ENCODE measurements around the gene PSTPIP2. TPM values are rescaled to one million over a fixed set of nuclear protein-coding genes. Genes with fewer than 3 reads are reported as not detected.

PSTPIP2 gene
- total RNA-seq, 1 experiment from 2014 or later: 1.9 TPM

DNA sequence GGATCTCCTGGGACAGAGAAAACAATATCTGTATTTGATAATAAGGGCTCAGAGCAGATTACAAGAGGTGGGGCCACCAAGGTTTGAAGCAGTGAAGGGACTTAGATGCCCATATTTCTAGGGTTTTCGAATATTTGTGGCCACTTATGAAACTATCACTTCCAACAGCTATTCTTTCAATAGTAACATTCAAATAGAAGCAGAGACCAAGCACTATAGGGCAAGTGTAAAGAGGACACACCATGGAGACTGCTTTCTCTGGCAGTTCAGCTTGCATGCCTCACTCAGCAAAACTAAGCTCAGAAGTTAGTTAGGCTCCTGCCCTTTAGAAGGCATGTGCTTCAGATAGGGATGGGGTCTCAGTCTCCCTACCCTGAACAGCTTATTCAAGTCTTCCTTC is 10.3 kb downstream of the PSTPIP2 start:
- CTCF ChIA-PET: interaction anchor here (1.5 to 1.6 kb wide), 2 partner anchors 12 to 152 kb away, joined by 3 to 10 read pairs; no protein-coding TSS in a partner anchor
- H3K4me1 Mint-ChIP-seq: peaks cover 2% of the 10 kb centered on the region; the same call in 1 of the 2 replicates
- POLR2A ChIA-PET: interaction anchor here (1.2 kb wide), 1 partner anchor 19 kb away, joined by 4 read pairs; no protein-coding TSS in a partner anchor
- no peak for DNase-seq (ENCODE audit: low spot score)
- H3K27ac Mint-ChIP-seq: no peak overlapping the region
- H3K36me3 Mint-ChIP-seq: no peaks in the 10 kb centered on the region
- no peak for ATAC-seq
- no peak overlapping the region for H3K4me3 Mint-ChIP-seq
- no peaks in the 10 kb centered on the region for H3K9me3 Mint-ChIP-seq
- H3K27me3 Mint-ChIP-seq (ENCODE audit: low read depth): no peaks in the 10 kb centered on the region
- TF ChIP-seq, protein P1, sequence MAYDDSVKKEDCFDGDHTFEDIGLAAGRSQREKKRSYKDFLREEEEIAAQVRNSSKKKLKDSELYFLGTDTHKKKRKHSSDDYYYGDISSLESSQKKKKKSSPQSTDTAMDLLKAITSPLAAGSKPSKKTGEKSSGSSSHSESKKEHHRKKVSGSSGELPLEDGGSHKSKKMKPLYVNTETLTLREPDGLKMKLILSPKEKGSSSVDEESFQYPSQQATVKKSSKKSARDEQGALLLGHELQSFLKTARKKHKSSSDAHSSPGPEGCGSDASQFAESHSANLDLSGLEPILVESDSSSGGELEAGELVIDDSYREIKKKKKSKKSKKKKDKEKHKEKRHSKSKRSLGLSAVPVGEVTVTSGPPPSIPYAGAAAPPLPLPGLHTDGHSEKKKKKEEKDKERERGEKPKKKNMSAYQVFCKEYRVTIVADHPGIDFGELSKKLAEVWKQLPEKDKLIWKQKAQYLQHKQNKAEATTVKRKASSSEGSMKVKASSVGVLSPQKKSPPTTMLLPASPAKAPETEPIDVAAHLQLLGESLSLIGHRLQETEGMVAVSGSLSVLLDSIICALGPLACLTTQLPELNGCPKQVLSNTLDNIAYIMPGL (CRISPR knock-in tag; IDR thresholded peaks at IDR 0.05): no peak
- TF ChIP-seq, protein P2, sequence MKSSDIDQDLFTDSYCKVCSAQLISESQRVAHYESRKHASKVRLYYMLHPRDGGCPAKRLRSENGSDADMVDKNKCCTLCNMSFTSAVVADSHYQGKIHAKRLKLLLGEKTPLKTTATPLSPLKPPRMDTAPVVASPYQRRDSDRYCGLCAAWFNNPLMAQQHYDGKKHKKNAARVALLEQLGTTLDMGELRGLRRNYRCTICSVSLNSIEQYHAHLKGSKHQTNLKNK (CRISPR knock-in tag; IDR thresholded peaks at IDR 0.05): no peak
- TF ChIP-seq ZNF219 (CRISPR knock-in tag; IDR thresholded peaks at IDR 0.05; ENCODE audit: borderline replicate concordance): no peak
- TF ChIP-seq ERG (CRISPR knock-in tag; IDR thresholded peaks at IDR 0.05): no peak
- no peak for TF ChIP-seq FOXP1 (CRISPR knock-in tag; IDR thresholded peaks at IDR 0.05; ENCODE audit: borderline replicate concordance)
- TF ChIP-seq, protein P3, sequence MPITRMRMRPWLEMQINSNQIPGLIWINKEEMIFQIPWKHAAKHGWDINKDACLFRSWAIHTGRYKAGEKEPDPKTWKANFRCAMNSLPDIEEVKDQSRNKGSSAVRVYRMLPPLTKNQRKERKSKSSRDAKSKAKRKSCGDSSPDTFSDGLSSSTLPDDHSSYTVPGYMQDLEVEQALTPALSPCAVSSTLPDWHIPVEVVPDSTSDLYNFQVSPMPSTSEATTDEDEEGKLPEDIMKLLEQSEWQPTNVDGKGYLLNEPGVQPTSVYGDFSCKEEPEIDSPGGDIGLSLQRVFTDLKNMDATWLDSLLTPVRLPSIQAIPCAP (CRISPR knock-in tag; IDR thresholded peaks at IDR 0.05): no peak
- TF ChIP-seq CREB1 (CRISPR knock-in tag; IDR thresholded peaks at IDR 0.05): no peak
- TF ChIP-seq, protein P4, sequence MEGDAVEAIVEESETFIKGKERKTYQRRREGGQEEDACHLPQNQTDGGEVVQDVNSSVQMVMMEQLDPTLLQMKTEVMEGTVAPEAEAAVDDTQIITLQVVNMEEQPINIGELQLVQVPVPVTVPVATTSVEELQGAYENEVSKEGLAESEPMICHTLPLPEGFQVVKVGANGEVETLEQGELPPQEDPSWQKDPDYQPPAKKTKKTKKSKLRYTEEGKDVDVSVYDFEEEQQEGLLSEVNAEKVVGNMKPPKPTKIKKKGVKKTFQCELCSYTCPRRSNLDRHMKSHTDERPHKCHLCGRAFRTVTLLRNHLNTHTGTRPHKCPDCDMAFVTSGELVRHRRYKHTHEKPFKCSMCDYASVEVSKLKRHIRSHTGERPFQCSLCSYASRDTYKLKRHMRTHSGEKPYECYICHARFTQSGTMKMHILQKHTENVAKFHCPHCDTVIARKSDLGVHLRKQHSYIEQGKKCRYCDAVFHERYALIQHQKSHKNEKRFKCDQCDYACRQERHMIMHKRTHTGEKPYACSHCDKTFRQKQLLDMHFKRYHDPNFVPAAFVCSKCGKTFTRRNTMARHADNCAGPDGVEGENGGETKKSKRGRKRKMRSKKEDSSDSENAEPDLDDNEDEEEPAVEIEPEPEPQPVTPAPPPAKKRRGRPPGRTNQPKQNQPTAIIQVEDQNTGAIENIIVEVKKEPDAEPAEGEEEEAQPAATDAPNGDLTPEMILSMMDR (IDR thresholded peaks at IDR 0.05): no peak
- TF ChIP-seq ZNF121 (CRISPR knock-in tag; IDR thresholded peaks at IDR 0.05): no peak
- no peak for TF ChIP-seq ZNF232 (CRISPR knock-in tag; IDR thresholded peaks at IDR 0.05)
- no peak for TF ChIP-seq SMAD4 (CRISPR knock-in tag; IDR thresholded peaks at IDR 0.05)

- Mint-ChIP-seq H3K4me3 (no peak overlapping the region), H3K27me3 (ENCODE audit: low read depth) (no peaks in the 10 kb centered on the region), H3K36me3 (no peaks in the 10 kb centered on the region), H3K27ac (no peak overlapping the region), H3K4me1 (peaks cover 2% of the 10 kb centered on the region; the same call in 1 of the 2 replicates), H3K9me3 (no peaks in the 10 kb centered on the region)
- POLR2A ChIA-PET: no interaction called here
- CTCF ChIA-PET: interaction anchor here (1.5 to 1.6 kb wide), 2 partner anchors 12 to 151 kb away, joined by 3 to 10 read pairs; no protein-coding TSS in a partner anchor
- DNase-seq (ENCODE audit: low spot score) (no peak), ATAC-seq (no peak)
- no peak for TF ChIP-seq ZSCAN18 (CRISPR knock-in tag; IDR thresholded peaks at IDR 0.05)
- TF ChIP-seq, protein P5, sequence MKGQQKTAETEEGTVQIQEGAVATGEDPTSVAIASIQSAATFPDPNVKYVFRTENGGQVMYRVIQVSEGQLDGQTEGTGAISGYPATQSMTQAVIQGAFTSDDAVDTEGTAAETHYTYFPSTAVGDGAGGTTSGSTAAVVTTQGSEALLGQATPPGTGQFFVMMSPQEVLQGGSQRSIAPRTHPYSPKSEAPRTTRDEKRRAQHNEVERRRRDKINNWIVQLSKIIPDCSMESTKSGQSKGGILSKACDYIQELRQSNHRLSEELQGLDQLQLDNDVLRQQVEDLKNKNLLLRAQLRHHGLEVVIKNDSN (CRISPR knock-in tag; IDR thresholded peaks at IDR 0.05): no peak
These were observed 10.7 kb downstream of the PSTPIP2 start for GRCh38 chr18:46061387-46061786.

DNA sequence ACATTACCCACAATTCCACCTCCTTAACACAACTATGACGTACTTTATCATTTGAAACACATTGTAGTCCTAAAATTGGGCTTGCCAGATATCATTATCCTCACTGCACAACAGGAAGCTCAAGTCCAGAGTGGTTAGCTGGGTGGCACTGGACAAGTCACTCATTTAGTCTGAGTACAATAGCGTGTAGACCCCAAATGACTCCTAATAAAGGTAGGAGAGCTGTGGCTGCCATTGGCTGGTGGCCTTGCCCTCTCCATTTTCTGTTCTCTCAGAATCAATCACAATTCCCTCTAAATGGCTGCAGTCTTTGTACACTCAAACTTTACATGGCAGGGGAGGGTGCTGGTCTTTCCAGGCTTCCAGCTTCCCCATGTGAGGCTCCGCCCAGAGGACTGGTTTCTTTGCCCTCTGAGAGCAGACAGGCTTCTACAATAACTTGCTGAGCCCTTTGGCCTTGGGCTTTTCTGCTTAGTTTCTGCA is 11.7 kb downstream of the PSTPIP2 start:
- no peaks in the 10 kb centered on the region for H3K36me3 Mint-ChIP-seq
- ChIA-PET CTCF (interaction anchor here (0.7 to 1.0 kb wide), 2 partner anchors 14 to 24 kb away, joined by 3 to 6 read pairs; no protein-coding TSS in a partner anchor), POLR2A (no interaction called here)
- no peaks in the 10 kb centered on the region for H3K27me3 Mint-ChIP-seq (ENCODE audit: low read depth)
- no peak overlapping the region for H3K4me3 Mint-ChIP-seq
- no peak overlapping the region; the same call in 1 of the 2 replicates for H3K27ac Mint-ChIP-seq
- ATAC-seq (no peak), DNase-seq (ENCODE audit: low spot score) (no peak)
- H3K4me1 Mint-ChIP-seq: peaks cover 2% of the 10 kb centered on the region; the same call in 1 of the 2 replicates
- H3K9me3 Mint-ChIP-seq: no peaks in the 10 kb centered on the region
- TF ChIP-seq IRF2 (CRISPR knock-in tag; IDR thresholded peaks at IDR 0.05; ENCODE audit: borderline replicate concordance, low read depth) (no peak), KAT7 (CRISPR knock-in tag; IDR thresholded peaks at IDR 0.05; ENCODE audit: borderline replicate concordance) (no peak)
